Muscle layer of colon (tissue), 2 donors: Measurements from ENCODE around the gene CUX1.
"Not testable (repeated sequence)": the region's sequence is repeated elsewhere in the genome, so short reads cannot be mapped to it uniquely, and the experiment has no call there.

Experiments used
- H3K27ac ChIP-seq: one replicate; pipeline ENCODE4 v1.7.0; 2013; ENCODE audit warnings: low read depth, mild to moderate bottlenecking, low read length, moderate library complexity
- H3K27me3 ChIP-seq, 2 donors: one replicate each; pipeline ENCODE4 v1.7.0; 2013; ENCODE audit warnings: low read length in 2 of 2, mild to moderate bottlenecking in 2 of 2; ENCODE audit not compliant: insufficient read depth in 2 of 2, control insufficient read depth in 1 of 2
- H3K36me3 ChIP-seq: one replicate; pipeline ENCODE4 v1.7.0; 2013; ENCODE audit warnings: mild to moderate bottlenecking, low read length; ENCODE audit not compliant: insufficient read depth
- H3K4me1 ChIP-seq: one replicate; pipeline ENCODE4 v1.7.0; 2013; ENCODE audit warnings: mild to moderate bottlenecking, low read length; ENCODE audit not compliant: insufficient read depth
- H3K4me3 ChIP-seq, 2 donors: one replicate each; pipeline ENCODE4 v1.7.0; 2013; ENCODE audit warnings: low read length in 2 of 2, low read depth in 1 of 2, mild to moderate bottlenecking in 1 of 2, moderate library complexity in 1 of 2
- H3K9ac ChIP-seq: one replicate; pipeline ENCODE4 v1.7.0; 2013; ENCODE audit warnings: low read length
- H3K9me3 ChIP-seq: one replicate; pipeline ENCODE4 v1.7.0; 2013; ENCODE audit warnings: mild to moderate bottlenecking, low read length
- donor health status: abdominal sarcoma.
- donor health status: Adenocarcinoma of cecum.

CUX1 gene

DNA sequence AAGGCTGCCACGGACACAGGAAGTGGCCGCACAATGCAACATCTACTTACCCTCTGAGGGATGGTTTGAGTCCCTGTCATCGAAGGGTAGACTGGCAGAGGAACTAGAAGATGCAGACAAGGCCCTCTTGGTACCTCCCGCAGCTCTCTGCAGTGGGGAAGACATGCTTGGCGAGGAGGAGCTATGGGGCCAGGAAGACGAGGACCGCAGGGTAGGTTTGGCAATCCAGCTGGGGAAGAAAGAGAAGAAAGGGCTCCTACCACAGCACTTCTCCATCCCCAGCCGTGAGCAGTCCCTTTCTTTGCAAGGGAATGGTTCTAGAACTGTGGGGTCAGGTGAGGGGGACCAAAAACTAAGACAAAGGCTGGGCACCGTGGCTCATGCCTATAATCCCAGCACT lies 511.9 kb downstream of the CUX1 start:
- H3K27ac ChIP-seq, H3K9me3 ChIP-seq, H3K27me3 ChIP-seq, H3K4me3 ChIP-seq, H3K36me3 ChIP-seq, H3K9ac ChIP-seq, H3K4me1 ChIP-seq: not testable (repeated sequence)

DNA sequence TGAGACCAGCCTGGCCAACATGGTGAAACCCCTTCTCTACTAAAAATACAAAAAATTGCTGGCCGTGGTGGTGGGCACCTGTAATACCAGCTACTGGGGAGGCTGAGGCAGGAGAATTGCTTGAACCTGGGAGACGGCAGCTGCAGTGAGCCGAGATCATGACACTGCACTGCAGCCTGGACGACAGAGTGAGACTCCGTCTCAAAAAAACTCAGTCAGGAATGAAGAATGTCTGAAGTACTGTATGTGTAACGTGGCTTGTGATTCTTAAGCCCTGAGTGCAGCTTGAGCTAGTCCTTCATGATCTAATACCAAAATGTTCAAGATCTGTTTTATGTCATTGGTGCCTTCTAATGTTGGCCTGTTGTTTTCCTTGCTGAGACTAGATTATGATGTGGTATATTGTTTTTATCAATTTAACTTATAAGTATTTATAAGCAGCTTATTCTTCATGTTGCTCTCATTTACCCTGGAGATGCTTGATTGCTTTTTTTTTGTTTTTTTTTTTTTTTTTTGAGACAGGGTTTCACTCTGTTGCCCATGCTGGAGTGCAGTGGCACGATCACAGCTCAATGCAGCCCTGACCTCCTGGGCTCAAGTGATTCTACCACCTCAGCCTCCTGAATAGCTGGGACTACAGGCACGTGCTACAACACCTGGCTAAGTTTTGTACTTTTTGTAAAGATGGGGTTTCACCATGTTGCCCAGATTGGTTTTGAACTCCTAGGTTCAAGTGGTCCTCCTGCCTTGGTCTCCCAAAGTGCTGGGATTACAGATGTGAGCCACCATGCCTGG lies 513.4 kb downstream of the CUX1 start:
- H3K27me3 ChIP-seq, H3K4me3 ChIP-seq, H3K27ac ChIP-seq, H3K4me1 ChIP-seq, H3K36me3 ChIP-seq, H3K9ac ChIP-seq, H3K9me3 ChIP-seq: not testable (repeated sequence)
